ENCODE measurements around the gene ASH1L.
"Not testable (repeated sequence)": the region's sequence is repeated elsewhere in the genome, so short reads cannot be mapped to it uniquely, and the experiment has no call there.

Gene ASH1L

DNA sequence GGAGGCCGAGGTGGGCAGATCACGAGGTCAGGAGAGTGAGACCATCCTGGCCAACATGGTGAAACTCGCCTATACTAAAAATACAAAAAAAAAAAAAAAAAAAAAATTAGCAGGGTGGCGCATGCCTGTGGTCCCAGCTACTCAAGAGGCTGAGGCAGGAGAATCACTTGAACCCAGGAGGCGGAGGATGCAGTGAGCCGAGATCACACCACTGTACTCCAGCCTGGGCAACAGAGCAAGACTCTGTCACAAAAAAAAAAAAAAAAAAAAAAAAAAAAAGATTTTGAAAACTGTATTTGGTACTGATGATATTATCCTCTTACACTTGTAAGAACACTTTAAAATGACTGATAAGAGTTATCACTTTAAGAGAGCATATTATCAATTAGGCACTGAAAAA, 74.2 kb downstream of the ASH1L start:
- not testable (repeated sequence) for H2AFZ ChIP-seq (ENCODE audit: low read length, unreplicated experiment); H3K36me3 ChIP-seq (ENCODE audit: insufficient read depth, low read length); H3K4me3 ChIP-seq (ENCODE audit: low read depth, low read length); H3K27me3 ChIP-seq (ENCODE audit: insufficient read depth, low read length); H3K4me1 ChIP-seq (ENCODE audit: control insufficient read depth, insufficient read depth, low read length, unreplicated experiment); H3K27ac ChIP-seq (ENCODE audit: low read depth, low read length)
- peaks cover 16% of the 10 kb centered on the region for H3K79me2 ChIP-seq (ENCODE audit: control insufficient read depth, insufficient read depth, low read length, unreplicated experiment)

DNA sequence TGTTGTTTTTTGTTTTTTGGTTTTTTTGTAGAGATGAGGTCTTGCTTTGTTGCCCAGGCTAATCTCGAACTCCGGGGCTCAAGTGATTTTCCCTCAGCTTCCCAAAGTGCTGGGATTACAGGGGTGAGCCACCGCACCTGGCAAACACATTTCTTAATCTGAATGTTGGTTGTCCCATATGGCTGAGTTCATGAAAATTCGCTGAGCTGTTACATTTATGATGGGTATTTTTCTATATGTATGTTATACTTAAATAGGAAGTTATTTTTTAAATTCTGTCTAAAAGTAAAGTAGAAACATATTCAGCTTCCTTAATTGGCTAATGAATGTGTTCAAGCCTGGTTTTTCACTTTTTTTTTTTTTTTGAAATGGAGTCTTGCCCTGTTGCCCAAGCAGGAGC, 75.1 kb downstream of the ASH1L start:
- no peaks in the 10 kb centered on the region for H3K4me1 ChIP-seq (ENCODE audit: control insufficient read depth, insufficient read depth, low read length, unreplicated experiment)
- H3K27me3 ChIP-seq (ENCODE audit: insufficient read depth, low read length) = no peaks in the 10 kb centered on the region
- H3K27ac ChIP-seq (ENCODE audit: low read depth, low read length) = no peak overlapping the region
- H2AFZ ChIP-seq (ENCODE audit: low read length, unreplicated experiment) = no peak overlapping the region
- peaks cover 14% of the 10 kb centered on the region for H3K79me2 ChIP-seq (ENCODE audit: control insufficient read depth, insufficient read depth, low read length, unreplicated experiment)
- H3K36me3 ChIP-seq (ENCODE audit: insufficient read depth, low read length) = peaks cover 7% of the 10 kb centered on the region
- no peak overlapping the region for H3K4me3 ChIP-seq (ENCODE audit: low read depth, low read length)

- H3K79me2 ChIP-seq (ENCODE audit: control insufficient read depth, insufficient read depth, low read length, unreplicated experiment) = peaks cover 11% of the 10 kb centered on the region
- not testable (repeated sequence) for H3K27ac ChIP-seq (ENCODE audit: low read depth, low read length); H2AFZ ChIP-seq (ENCODE audit: low read length, unreplicated experiment); H3K4me1 ChIP-seq (ENCODE audit: control insufficient read depth, insufficient read depth, low read length, unreplicated experiment); H3K4me3 ChIP-seq (ENCODE audit: low read depth, low read length); H3K27me3 ChIP-seq (ENCODE audit: insufficient read depth, low read length)
- peaks cover 13% of the 10 kb centered on the region for H3K36me3 ChIP-seq (ENCODE audit: insufficient read depth, low read length)
These were observed 75.7 kb downstream of the ASH1L start for GRCh38 chr1:155486952-155487351.

- no peak overlapping the region for H2AFZ ChIP-seq (ENCODE audit: low read length, unreplicated experiment)
- H3K36me3 ChIP-seq (ENCODE audit: insufficient read depth, low read length) = peaks cover 20% of the 10 kb centered on the region
- no peak overlapping the region for H3K4me3 ChIP-seq (ENCODE audit: low read depth, low read length)
- no peaks in the 10 kb centered on the region for H3K4me1 ChIP-seq (ENCODE audit: control insufficient read depth, insufficient read depth, low read length, unreplicated experiment)
- H3K27ac ChIP-seq (ENCODE audit: low read depth, low read length) = no peak overlapping the region
- peaks cover 11% of the 10 kb centered on the region for H3K79me2 ChIP-seq (ENCODE audit: control insufficient read depth, insufficient read depth, low read length, unreplicated experiment)
- no peaks in the 10 kb centered on the region for H3K27me3 ChIP-seq (ENCODE audit: insufficient read depth, low read length)
These were observed 76.7 kb downstream of the ASH1L start for GRCh38 chr1:155485945-155486344.

GRCh38 chr1:155485222-155485621, 77.4 kb downstream of the ASH1L start:
- H3K79me2 ChIP-seq (ENCODE audit: control insufficient read depth, insufficient read depth, low read length, unreplicated experiment) = peaks cover 10% of the 10 kb centered on the region
- no peak overlapping the region for H3K4me3 ChIP-seq (ENCODE audit: low read depth, low read length)
- H3K27ac ChIP-seq (ENCODE audit: low read depth, low read length) = no peak overlapping the region
- no peak overlapping the region for H2AFZ ChIP-seq (ENCODE audit: low read length, unreplicated experiment)
- no peaks in the 10 kb centered on the region for H3K27me3 ChIP-seq (ENCODE audit: insufficient read depth, low read length)
- H3K36me3 ChIP-seq (ENCODE audit: insufficient read depth, low read length) = peaks cover 27% of the 10 kb centered on the region
- peaks cover 1% of the 10 kb centered on the region for H3K4me1 ChIP-seq (ENCODE audit: control insufficient read depth, insufficient read depth, low read length, unreplicated experiment)

- H3K4me1 ChIP-seq (ENCODE audit: control insufficient read depth, insufficient read depth, low read length, unreplicated experiment) = peaks cover 15% of the 10 kb centered on the region
- peaks cover 11% of the 10 kb centered on the region for H3K79me2 ChIP-seq (ENCODE audit: control insufficient read depth, insufficient read depth, low read length, unreplicated experiment)
- H2AFZ ChIP-seq (ENCODE audit: low read length, unreplicated experiment) = no peak overlapping the region
- H3K27me3 ChIP-seq (ENCODE audit: insufficient read depth, low read length) = no peaks in the 10 kb centered on the region
- no peak overlapping the region for H3K27ac ChIP-seq (ENCODE audit: low read depth, low read length)
- H3K36me3 ChIP-seq (ENCODE audit: insufficient read depth, low read length) = peaks cover 43% of the 10 kb centered on the region
- no peak overlapping the region for H3K4me3 ChIP-seq (ENCODE audit: low read depth, low read length)
These were observed 80.8 kb downstream of the ASH1L start for GRCh38 chr1:155481741-155482241.

- Histone ChIP-seq H2AFZ (ENCODE audit: low read length, unreplicated experiment) (no peak overlapping the region), H3K27ac (ENCODE audit: low read depth, low read length) (peak overlapping the region; percentile 36; the same call in 1 of the 2 replicates), H3K4me1 (ENCODE audit: control insufficient read depth, insufficient read depth, low read length, unreplicated experiment) (peaks cover 15% of the 10 kb centered on the region), H3K36me3 (ENCODE audit: insufficient read depth, low read length) (peaks cover 43% of the 10 kb centered on the region), H3K27me3 (ENCODE audit: insufficient read depth, low read length) (no peaks in the 10 kb centered on the region), H3K4me3 (ENCODE audit: low read depth, low read length) (peak overlapping the region; percentile 21; the same call in 1 of the 2 replicates), H3K79me2 (ENCODE audit: control insufficient read depth, insufficient read depth, low read length, unreplicated experiment) (peaks cover 15% of the 10 kb centered on the region)
These were observed 83.4 kb downstream of the ASH1L start for GRCh38 chr1:155479205-155479604.

DNA sequence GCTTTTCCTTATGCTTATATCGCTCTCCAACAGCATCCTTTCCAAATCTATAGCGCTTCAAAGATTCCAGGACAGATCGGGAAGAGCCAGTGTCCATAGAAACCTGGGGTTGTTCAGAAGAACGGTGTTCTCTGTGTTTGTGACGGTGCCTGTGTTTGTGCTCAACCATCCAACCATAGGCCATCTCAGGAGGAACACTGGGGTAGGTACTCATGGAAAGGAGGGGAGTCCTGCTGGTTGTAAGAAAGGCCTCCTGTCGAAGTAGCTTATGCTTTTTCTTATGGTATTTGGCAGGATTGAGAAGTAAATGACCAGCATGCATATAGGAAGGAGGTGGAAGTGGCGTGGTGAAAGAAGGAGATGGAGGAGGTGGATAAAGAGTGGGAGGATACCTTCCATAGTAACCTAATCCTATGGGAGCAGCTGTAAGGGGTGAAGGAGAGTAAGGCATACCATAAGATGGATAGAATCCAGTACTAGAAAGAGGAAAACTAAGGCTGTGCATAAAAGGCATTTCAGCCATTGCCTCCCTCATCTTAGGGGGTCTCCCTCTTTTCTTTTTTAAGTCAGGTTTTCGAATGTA, 84.2 kb downstream of the ASH1L start:
- peaks cover 43% of the 10 kb centered on the region for H3K36me3 ChIP-seq (ENCODE audit: insufficient read depth, low read length)
- H3K4me3 ChIP-seq (ENCODE audit: low read depth, low read length) = no peak overlapping the region
- peaks cover 15% of the 10 kb centered on the region for H3K4me1 ChIP-seq (ENCODE audit: control insufficient read depth, insufficient read depth, low read length, unreplicated experiment)
- H2AFZ ChIP-seq (ENCODE audit: low read length, unreplicated experiment) = no peak overlapping the region
- H3K27ac ChIP-seq (ENCODE audit: low read depth, low read length) = no peak overlapping the region
- no peaks in the 10 kb centered on the region for H3K27me3 ChIP-seq (ENCODE audit: insufficient read depth, low read length)
- peaks cover 11% of the 10 kb centered on the region for H3K79me2 ChIP-seq (ENCODE audit: control insufficient read depth, insufficient read depth, low read length, unreplicated experiment)

- Histone ChIP-seq H3K4me3 (ENCODE audit: low read depth, low read length) (no peak overlapping the region), H3K4me1 (ENCODE audit: control insufficient read depth, insufficient read depth, low read length, unreplicated experiment) (peaks cover 3% of the 10 kb centered on the region), H3K36me3 (ENCODE audit: insufficient read depth, low read length) (peaks cover 31% of the 10 kb centered on the region), H3K27ac (ENCODE audit: low read depth, low read length) (no peak overlapping the region), H3K79me2 (ENCODE audit: control insufficient read depth, insufficient read depth, low read length, unreplicated experiment) (peaks cover 11% of the 10 kb centered on the region), H3K27me3 (ENCODE audit: insufficient read depth, low read length) (no peaks in the 10 kb centered on the region), H2AFZ (ENCODE audit: low read length, unreplicated experiment) (no peak overlapping the region)
These were observed 88.5 kb downstream of the ASH1L start for GRCh38 chr1:155474146-155474545.

DNA sequence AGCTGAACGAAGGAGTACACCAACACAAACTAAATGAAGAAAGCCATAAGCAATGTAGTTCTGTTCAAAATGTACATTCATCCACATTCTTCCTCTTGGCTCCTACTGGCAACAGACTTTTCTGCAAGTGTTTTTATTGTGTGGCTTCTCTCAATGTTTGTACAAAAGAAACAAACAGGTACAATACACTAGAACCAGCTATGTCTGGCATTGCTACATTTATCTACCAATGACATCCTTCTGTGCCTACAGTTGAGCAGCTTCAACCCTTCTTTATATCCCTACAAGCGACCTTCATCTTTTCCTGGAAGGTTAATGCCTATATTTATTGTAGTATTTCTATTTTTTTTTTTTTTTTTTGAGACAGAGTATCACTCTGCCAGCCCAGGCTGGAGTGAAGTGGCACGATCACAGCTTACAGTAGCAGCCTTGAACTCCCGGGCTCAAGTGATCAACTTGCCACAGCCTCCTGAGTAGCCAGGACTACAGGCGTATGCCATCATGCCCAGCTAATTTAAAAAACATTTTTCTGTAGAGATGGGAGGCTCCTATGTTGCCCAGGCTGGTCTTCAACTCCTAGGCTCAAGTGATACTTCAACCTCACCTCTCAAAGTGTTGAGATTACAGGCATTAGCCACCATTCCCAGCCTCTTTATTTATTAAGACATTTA, 89.3 kb downstream of the ASH1L start:
- Histone ChIP-seq H3K27ac (ENCODE audit: low read depth, low read length) (no peak overlapping the region), H3K79me2 (ENCODE audit: control insufficient read depth, insufficient read depth, low read length, unreplicated experiment) (peaks cover 13% of the 10 kb centered on the region), H3K36me3 (ENCODE audit: insufficient read depth, low read length) (peaks cover 26% of the 10 kb centered on the region), H3K4me3 (ENCODE audit: low read depth, low read length) (no peak overlapping the region), H3K4me1 (ENCODE audit: control insufficient read depth, insufficient read depth, low read length, unreplicated experiment) (no peaks in the 10 kb centered on the region), H3K27me3 (ENCODE audit: insufficient read depth, low read length) (no peaks in the 10 kb centered on the region), H2AFZ (ENCODE audit: low read length, unreplicated experiment) (no peak overlapping the region)

GRCh38 chr1:155472491-155473083, 90.0 kb downstream of the ASH1L start:
- H3K79me2 ChIP-seq (ENCODE audit: control insufficient read depth, insufficient read depth, low read length, unreplicated experiment) = peaks cover 13% of the 10 kb centered on the region
- peaks cover 5% of the 10 kb centered on the region for H3K4me1 ChIP-seq (ENCODE audit: control insufficient read depth, insufficient read depth, low read length, unreplicated experiment)

More at GRCh38 chr1:155472491-155473083, 90.0 kb downstream of the ASH1L start:
- no peak overlapping the region for H2AFZ ChIP-seq (ENCODE audit: low read length, unreplicated experiment)
- no peak overlapping the region for H3K4me3 ChIP-seq (ENCODE audit: low read depth, low read length)
- H3K27ac ChIP-seq (ENCODE audit: low read depth, low read length) = no peak overlapping the region
- no peaks in the 10 kb centered on the region for H3K27me3 ChIP-seq (ENCODE audit: insufficient read depth, low read length)
- peaks cover 26% of the 10 kb centered on the region for H3K36me3 ChIP-seq (ENCODE audit: insufficient read depth, low read length)

Data from ACC112 (cell line).